RWPE1 (cell line): Measurements from ENCODE around the gene DNAJC4.

Experiments
- CTCF ChIA-PET: fragments of 350-600 bp; sonication (Branson Sonifier 250); formaldehyde crosslinking; extraction: SDS; loops from one replicate; lab custom pipeline; 2021; lab: Yijun Ruan, JAX
- POLR2A ChIA-PET: fragments of 400-600 bp; formaldehyde crosslinking; extraction: SDS; loops from one replicate; lab custom pipeline; 2020; ENCODE audit warnings: antibody characterized with exemption; ENCODE audit not compliant: low non-redundant PET; lab: Yijun Ruan, JAX
- DNase-seq: peaks from one replicate; pipeline ENCODE4 v3.0.0; 2012; ENCODE audit warnings: low spot score
- H3K27ac ChIP-seq: fragments of 450-650 bp; 2 replicates; pipeline ENCODE4 v1.5.1; 2017
- TF ChIP-seq, protein P1 (sequence below): fragments of 450-650 bp; conservative IDR thresholded peaks from 2 replicates; pipeline ENCODE4 v1.5.1; 2017; ENCODE audit warnings: low read depth, mild to moderate bottlenecking

DNAJC4 gene

DNA sequence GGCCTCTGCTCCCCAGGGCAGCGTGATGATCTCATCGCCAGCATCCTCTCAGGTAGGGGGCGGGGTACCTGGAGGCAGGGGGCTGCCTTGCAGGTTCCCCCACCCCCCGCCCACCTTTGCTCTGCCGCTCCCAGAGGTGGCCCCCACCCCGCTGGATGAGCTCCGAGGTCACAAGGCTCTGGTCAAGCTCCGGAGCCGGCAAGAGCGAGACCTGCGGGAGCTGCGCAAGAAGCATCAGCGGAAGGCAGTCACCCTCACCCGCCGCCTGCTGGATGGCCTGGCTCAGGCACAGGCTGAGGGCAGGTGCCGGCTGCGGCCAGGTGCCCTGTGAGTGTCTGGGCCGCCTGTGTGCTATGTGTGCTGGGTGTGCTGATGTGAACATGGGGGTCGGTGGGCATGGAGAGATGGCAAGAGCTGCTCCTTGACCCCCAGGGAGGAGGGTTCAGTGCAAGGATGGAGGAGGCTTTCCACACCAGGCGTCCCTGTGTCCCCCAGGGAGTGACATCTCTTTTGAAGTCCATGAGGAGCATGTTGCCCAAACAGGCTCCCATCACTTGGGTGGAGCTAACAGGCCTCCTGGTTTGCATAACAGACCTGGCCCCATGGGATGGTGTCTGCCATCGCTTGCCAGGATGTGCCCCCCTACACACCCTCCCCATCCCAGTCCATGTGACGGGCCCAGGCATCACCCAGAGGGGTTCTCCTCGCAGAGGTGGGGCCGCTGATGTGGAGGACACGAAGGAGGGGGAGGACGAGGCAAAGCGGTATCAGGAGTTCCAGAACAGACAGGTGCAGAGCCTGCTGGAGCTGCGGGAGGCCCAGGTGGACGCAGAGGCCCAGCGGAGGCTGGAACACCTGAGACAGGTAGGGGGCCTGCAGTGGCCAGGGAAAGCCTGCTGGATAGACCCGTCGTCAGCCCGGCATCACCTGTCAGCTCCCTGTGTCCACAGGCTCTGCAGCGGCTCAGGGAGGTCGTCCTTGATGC is 35.1 kb downstream of the DNAJC4 start:
- no peak for DNase-seq
- peak overlapping the region; percentile 99 for H3K27ac ChIP-seq
- ChIA-PET POLR2A (interaction anchor here (0.9 to 1.0 kb wide), 2 partner anchors 12 to 19 kb away, joined by 3 to 6 read pairs; partner anchors contain the start of gene PPP1R14B), CTCF (interaction anchor here (0.6 to 1.0 kb wide), 6 partner anchors 14 to 84 kb away, joined by 3 to 5 read pairs (median 4); no protein-coding TSS in a partner anchor)
- TF ChIP-seq, protein P1, sequence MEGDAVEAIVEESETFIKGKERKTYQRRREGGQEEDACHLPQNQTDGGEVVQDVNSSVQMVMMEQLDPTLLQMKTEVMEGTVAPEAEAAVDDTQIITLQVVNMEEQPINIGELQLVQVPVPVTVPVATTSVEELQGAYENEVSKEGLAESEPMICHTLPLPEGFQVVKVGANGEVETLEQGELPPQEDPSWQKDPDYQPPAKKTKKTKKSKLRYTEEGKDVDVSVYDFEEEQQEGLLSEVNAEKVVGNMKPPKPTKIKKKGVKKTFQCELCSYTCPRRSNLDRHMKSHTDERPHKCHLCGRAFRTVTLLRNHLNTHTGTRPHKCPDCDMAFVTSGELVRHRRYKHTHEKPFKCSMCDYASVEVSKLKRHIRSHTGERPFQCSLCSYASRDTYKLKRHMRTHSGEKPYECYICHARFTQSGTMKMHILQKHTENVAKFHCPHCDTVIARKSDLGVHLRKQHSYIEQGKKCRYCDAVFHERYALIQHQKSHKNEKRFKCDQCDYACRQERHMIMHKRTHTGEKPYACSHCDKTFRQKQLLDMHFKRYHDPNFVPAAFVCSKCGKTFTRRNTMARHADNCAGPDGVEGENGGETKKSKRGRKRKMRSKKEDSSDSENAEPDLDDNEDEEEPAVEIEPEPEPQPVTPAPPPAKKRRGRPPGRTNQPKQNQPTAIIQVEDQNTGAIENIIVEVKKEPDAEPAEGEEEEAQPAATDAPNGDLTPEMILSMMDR: no peak

DNA sequence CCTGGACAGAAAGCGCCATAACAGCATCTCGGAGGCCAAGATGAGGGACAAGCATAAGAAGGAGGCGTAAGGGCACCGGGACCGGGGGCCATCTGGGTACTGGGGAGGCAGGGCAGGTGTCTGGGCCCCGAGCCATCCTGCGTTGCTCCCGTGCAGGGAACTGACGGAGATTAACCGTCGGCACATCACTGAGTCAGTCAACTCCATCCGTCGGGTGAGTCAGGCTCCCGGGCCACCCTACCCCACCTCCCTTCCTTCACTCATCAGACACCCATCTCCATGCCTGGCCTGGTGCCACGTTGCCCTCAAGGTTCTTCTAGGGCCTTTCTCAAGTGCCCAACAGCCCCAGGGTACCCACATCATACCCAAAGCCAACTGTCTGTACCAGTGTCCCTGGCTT is 36.0 kb downstream of the DNAJC4 start:
- DNase-seq: peak; percentile 45
- POLR2A ChIA-PET: no interaction called here
- TF ChIP-seq, protein P1: no peak
- H3K27ac ChIP-seq: peak overlapping the region; percentile 99
- CTCF ChIA-PET: interaction anchor here (0.9 to 1.0 kb wide), 2 partner anchors 16 to 62 kb away, joined by 3 to 5 read pairs; no protein-coding TSS in a partner anchor

DNA sequence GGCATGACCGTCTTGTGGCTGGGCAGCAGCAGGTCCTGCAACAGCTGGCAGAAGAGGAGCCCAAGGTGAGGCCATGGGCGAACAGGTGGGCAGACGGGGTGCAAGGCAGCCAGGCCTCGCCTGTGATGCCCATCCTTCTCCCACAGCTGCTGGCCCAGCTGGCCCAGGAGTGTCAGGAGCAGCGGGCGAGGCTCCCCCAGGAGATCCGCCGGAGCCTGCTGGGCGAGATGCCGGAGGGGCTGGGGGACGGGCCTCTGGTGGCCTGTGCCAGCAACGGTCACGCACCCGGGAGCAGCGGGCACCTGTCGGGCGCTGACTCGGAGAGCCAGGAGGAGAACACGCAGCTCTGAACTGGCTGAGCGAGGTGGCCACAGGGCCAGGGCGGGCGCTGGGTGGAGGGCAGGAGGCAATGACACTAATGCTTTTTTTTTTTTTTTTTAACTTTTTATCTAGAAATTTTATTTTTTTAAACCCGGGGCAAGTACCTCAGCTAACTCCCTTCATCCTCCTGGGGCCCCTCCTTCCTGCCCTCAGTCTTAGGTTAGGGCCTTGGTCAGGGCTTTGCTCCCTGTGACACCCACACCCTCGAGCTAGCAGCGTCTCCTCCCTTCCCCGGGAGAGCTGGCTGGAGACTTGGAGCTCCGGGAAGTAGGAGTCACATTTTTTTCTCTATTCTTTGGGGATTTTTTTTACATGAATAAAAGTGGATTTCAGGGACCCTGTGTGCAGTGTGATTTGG is 37.0 kb downstream of the DNAJC4 start:
- H3K27ac ChIP-seq: peak overlapping the region; percentile 99
- no peak for DNase-seq
- CTCF ChIA-PET: interaction anchor here (1.0 to 3.6 kb wide), 5 partner anchors 9 to 63 kb away, joined by 3 to 18 read pairs (median 5); partner anchors contain the start of genes CATSPERZ and PLCB3
- POLR2A ChIA-PET: interaction anchor here (0.7 to 1.6 kb wide), 3 partner anchors 10 to 23 kb away, joined by 4 to 7 read pairs (median 6); no protein-coding TSS in a partner anchor
- TF ChIP-seq, protein P1: no peak

DNA sequence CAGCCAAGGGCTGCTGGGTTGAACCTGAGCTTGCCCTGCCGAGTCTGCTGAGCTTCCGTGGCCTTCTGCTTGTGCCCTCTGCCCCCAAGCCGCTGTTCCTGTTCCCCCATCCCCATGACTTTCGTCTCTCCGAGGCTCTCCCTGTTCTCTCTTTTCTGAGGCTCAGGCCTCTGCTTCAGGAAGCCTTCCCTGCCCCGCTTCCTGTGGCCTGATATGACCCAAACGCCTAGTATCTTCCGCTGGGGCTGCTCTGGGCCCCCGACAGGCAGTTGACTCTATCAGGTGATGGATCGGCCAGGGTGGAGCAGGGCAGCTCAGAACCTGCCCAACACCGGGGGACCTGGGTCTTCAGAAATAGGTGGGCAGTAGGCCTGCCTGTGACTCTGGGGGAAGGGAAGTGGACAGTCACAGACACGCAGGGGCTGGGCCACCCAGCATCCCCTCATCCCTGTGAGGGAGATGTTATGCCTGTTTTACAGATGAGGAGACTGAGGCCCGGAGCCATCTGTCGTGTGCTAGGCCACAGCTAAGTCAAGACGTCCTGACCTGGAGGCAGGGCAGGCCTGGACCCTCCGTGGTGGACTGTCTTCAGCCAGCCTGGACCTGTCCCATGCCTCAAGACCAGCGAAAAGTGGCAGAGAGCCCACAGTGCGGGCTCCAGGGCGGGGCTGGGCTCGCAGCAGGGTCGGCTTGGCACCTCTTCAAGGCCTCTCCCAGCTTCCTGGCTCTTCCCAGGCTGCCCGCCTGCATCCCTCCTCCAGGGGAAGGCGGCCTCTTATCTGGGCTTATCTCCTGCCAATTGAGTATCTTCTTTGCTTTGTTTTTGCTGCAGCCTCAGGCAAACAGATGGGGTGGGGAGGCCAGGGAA is 37.9 kb downstream of the DNAJC4 start:
- peak overlapping the region; percentile 99 for H3K27ac ChIP-seq
- POLR2A ChIA-PET: interaction anchor here (0.6 to 1.6 kb wide), 7 partner anchors 9 to 43 kb away, joined by 3 to 7 read pairs (median 4); no protein-coding TSS in a partner anchor
- CTCF ChIA-PET: interaction anchor here (0.6 to 3.6 kb wide), 8 partner anchors 9 to 1388 kb away, joined by 3 to 18 read pairs (median 4); partner anchors contain the start of genes CATSPERZ, PLCB3 and SLC3A2
- no peak for DNase-seq
- TF ChIP-seq, protein P1: no peak

DNA sequence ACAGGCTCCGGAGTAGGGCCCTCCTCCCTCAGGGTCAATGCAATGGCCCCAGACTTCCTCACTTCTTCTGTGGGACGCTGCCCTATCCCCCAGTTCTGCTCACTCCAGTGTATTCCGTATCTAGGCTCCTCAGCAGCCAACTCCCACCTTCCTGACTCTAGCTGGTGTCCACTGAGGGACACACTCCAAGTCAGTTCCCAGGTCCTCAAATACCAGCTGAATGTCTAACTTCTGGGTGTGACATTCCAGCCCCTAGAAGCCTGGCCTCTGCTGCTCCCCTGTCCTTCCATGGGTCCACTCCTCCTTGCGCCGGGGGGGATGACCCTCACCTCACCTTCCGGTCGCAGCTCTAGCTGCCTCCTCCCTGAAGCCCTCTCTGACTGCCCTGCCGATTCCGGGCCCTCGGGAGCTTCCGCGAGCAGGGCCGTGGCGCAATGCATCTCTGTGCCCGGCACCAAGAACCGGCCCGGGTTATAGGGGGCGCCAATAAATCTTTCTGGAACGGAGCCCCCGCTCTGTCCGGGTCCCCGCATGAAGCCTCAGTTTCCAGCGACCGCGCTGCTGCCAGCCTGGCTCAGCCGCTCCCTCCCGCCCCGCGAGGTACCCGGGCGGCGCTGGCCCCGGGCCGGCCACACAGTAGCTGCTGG is 38.7 kb downstream of the DNAJC4 start:
- POLR2A ChIA-PET: interaction anchor here (0.6 to 1.6 kb wide), 5 partner anchors 16 to 43 kb away, joined by 3 to 7 read pairs (median 4); no protein-coding TSS in a partner anchor
- peak overlapping the region; percentile 99 for H3K27ac ChIP-seq
- TF ChIP-seq, protein P1: no peak
- CTCF ChIA-PET: interaction anchor here (0.6 to 3.6 kb wide), 5 partner anchors 10 to 257 kb away, joined by 3 to 18 read pairs (median 3); partner anchors contain the start of genes CATSPERZ and PLCB3
- DNase-seq: no peak
